Activated naive CD4-positive, alpha-beta T cell treated with anti-CD3 and anti-CD28 coated beads, Interleukin-2, amount 50 U/mL, for 72 hours (primary cell): Measurements from ENCODE around the gene IST1. TPM values are rescaled to one million over a fixed set of nuclear protein-coding genes. Genes with fewer than 3 reads are reported as not detected.
A peak's percentile ranks its signal among the peaks of the same experiment; 100 is the strongest.
"Not testable (repeated sequence)": the region's sequence is repeated elsewhere in the genome, so short reads cannot be mapped to it uniquely, and the experiment has no call there.

Source experiments
- ATAC-seq, 2 donors: fragments of 150-1000 bp; cut with Tn5 transposase; 2 replicates each; pipeline ENCODE4 v1.10.0; 2021; ENCODE audit warnings: mild to moderate bottlenecking in 2 of 2, moderate library complexity in 2 of 2
- DNase-seq, 2 donors: peaks; one replicate each; pipeline ENCODE4 v3.0.0; 2021 to 2022; ENCODE audit warnings: low spot score in 2 of 2
- H3K27ac Mint-ChIP-seq, 2 donors: one replicate each; pipeline ENCODE4 v1.8.0; 2022; ENCODE audit warnings: mild to moderate bottlenecking in 2 of 2, mixed read lengths in 2 of 2
- H3K36me3 Mint-ChIP-seq, 2 donors: one replicate each; pipeline ENCODE4 v1.8.0; 2022; ENCODE audit warnings: mixed read lengths in 2 of 2
- H3K9me3 Mint-ChIP-seq, 2 donors: one replicate each; pipeline ENCODE4 v1.8.0; 2022; ENCODE audit warnings: mixed read lengths in 2 of 2
- total RNA-seq, 2 donors: library from RNA; stranded (reverse); gene quantifications; one replicate each; pipeline ENCODE4 v1.2.3, GENCODE V29; 2022

The IST1 gene
- total RNA-seq, 2 donors from 2014 or later = 166 to 256 TPM

- peak overlapping the region in 1 of 2 donors; percentile 13 for H3K27ac Mint-ChIP-seq
- no peak for DNase-seq
- no peak for ATAC-seq
- peaks cover 0 to 7% of the 10 kb centered on the region in 2 donors for H3K36me3 Mint-ChIP-seq
- no peaks in the 10 kb centered on the region for H3K9me3 Mint-ChIP-seq
Observed at GRCh38 chr16:71902656-71903365, 7.5 kb downstream of the IST1 start.

GRCh38 chr16:71903608-71904007 is 8.3 kb downstream of the IST1 start:
- no peak for DNase-seq
- Mint-ChIP-seq H3K9me3 (no peaks in the 10 kb centered on the region), H3K27ac (no peak overlapping the region), H3K36me3 (peaks cover 0 to 7% of the 10 kb centered on the region in 2 donors)
- ATAC-seq = no peak

- DNase-seq (no peak), ATAC-seq (no peak)
- Mint-ChIP-seq H3K9me3 (no peaks in the 10 kb centered on the region), H3K36me3 (peaks cover 0 to 13% of the 10 kb centered on the region in 2 donors), H3K27ac (peak overlapping the region in 1 of 2 donors; percentile 79)
Observed at GRCh38 chr16:71904239-71904638, 8.9 kb downstream of the IST1 start.

- H3K27ac Mint-ChIP-seq = peak overlapping the region; percentile 73 to 75
Observed at GRCh38 chr16:71905765-71906164, 10.4 kb downstream of the IST1 start.

GRCh38 chr16:71911121-71911520 is 15.8 kb downstream of the IST1 start:
- Mint-ChIP-seq H3K27ac (no peak overlapping the region), H3K9me3 (no peaks in the 10 kb centered on the region), H3K36me3 (peaks cover 9 to 29% of the 10 kb centered on the region in 2 donors)
- no peak for ATAC-seq
- no peak for DNase-seq

More at GRCh38 chr16:71905765-71906164, 10.4 kb downstream of the IST1 start:
- not testable (repeated sequence) for H3K9me3 Mint-ChIP-seq, ATAC-seq, DNase-seq
- H3K36me3 Mint-ChIP-seq = peaks cover 0 to 18% of the 10 kb centered on the region in 2 donors

- Mint-ChIP-seq H3K27ac (peak overlapping the region in 1 of 2 donors; percentile 35), H3K9me3 (no peaks in the 10 kb centered on the region), H3K36me3 (peaks cover 15 to 45% of the 10 kb centered on the region in 2 donors)
- peak in 1 of 2 donors; percentile 37 for ATAC-seq
- no peak for DNase-seq
Observed at GRCh38 chr16:71912534-71913275, 17.4 kb downstream of the IST1 start.

- H3K9me3 Mint-ChIP-seq = peaks cover 0 to 4% of the 10 kb centered on the region in 2 donors
- H3K36me3 Mint-ChIP-seq = peaks cover 32 to 55% of the 10 kb centered on the region in 2 donors
- peak overlapping the region in 1 of 2 donors; percentile 81 for H3K27ac Mint-ChIP-seq
- DNase-seq (no peak), ATAC-seq (no peak)
Observed at GRCh38 chr16:71914802-71915201, 19.5 kb downstream of the IST1 start.

GRCh38 chr16:71915350-71915749 is 20.0 kb downstream of the IST1 start:
- Mint-ChIP-seq H3K9me3 (peaks cover 0 to 4% of the 10 kb centered on the region in 2 donors), H3K27ac (peak overlapping the region in 1 of 2 donors; percentile 57), H3K36me3 (peaks cover 32 to 60% of the 10 kb centered on the region in 2 donors)
- DNase-seq (no peak), ATAC-seq (no peak)

- Mint-ChIP-seq H3K27ac (peak overlapping the region; percentile 42 to 73), H3K9me3 (peaks cover 0 to 4% of the 10 kb centered on the region in 2 donors), H3K36me3 (peaks cover 43 to 72% of the 10 kb centered on the region in 2 donors)
- ATAC-seq (no peak), DNase-seq (no peak)
Observed at GRCh38 chr16:71916397-71916920, 21.1 kb downstream of the IST1 start.

GRCh38 chr16:71917900-71918299 is 22.6 kb downstream of the IST1 start:
- ATAC-seq (no peak), DNase-seq (no peak)
- H3K36me3 Mint-ChIP-seq = peaks cover 49 to 73% of the 10 kb centered on the region in 2 donors
- H3K9me3 Mint-ChIP-seq = peaks cover 0 to 4% of the 10 kb centered on the region in 2 donors
- H3K27ac Mint-ChIP-seq = peak overlapping the region in 1 of 2 donors; percentile 44

- H3K27ac Mint-ChIP-seq = peak overlapping the region in 1 of 2 donors; percentile 76
- H3K36me3 Mint-ChIP-seq = peaks cover 49 to 71% of the 10 kb centered on the region in 2 donors
- no peak for DNase-seq
- H3K9me3 Mint-ChIP-seq = peaks cover 0 to 4% of the 10 kb centered on the region in 2 donors
- no peak for ATAC-seq
Observed at GRCh38 chr16:71919035-71919434, 23.7 kb downstream of the IST1 start.

- Mint-ChIP-seq H3K27ac (peak overlapping the region in 1 of 2 donors; percentile 53), H3K9me3 (peaks cover 0 to 4% of the 10 kb centered on the region in 2 donors), H3K36me3 (peaks cover 45 to 66% of the 10 kb centered on the region in 2 donors)
- DNase-seq = no peak
- ATAC-seq = no peak
Observed at GRCh38 chr16:71920658-71921057, 25.3 kb downstream of the IST1 start.

GRCh38 chr16:71923941-71924690 is 28.8 kb downstream of the IST1 start:
- no peak overlapping the region for H3K27ac Mint-ChIP-seq
- DNase-seq (no peak), ATAC-seq (no peak)
- peaks cover 35 to 48% of the 10 kb centered on the region in 2 donors for H3K36me3 Mint-ChIP-seq
- H3K9me3 Mint-ChIP-seq = peaks cover 0 to under 1% of the 10 kb centered on the region in 2 donors

- Mint-ChIP-seq H3K9me3 (no peaks in the 10 kb centered on the region), H3K36me3 (peaks cover 31 to 42% of the 10 kb centered on the region in 2 donors), H3K27ac (no peak overlapping the region)
- DNase-seq = no peak
- ATAC-seq = no peak
Observed at GRCh38 chr16:71924710-71925109, 29.4 kb downstream of the IST1 start.

- peak overlapping the region in 1 of 2 donors; percentile 90 for H3K27ac Mint-ChIP-seq
- ATAC-seq (peak in 1 of 2 donors; percentile 22), DNase-seq (no peak)
- H3K36me3 Mint-ChIP-seq = peaks cover 17 to 23% of the 10 kb centered on the region in 2 donors
- H3K9me3 Mint-ChIP-seq = no peaks in the 10 kb centered on the region
Observed at GRCh38 chr16:71927383-71927782, 32.1 kb downstream of the IST1 start.

- H3K9me3 Mint-ChIP-seq = no peaks in the 10 kb centered on the region
- DNase-seq (no peak), ATAC-seq (no peak)
- H3K36me3 Mint-ChIP-seq = peaks cover 14 to 20% of the 10 kb centered on the region in 2 donors
- H3K27ac Mint-ChIP-seq = peak overlapping the region in 1 of 2 donors; percentile 90
Observed at GRCh38 chr16:71927787-71928186, 32.5 kb downstream of the IST1 start.
